Body of pancreas (tissue), 4 donors: ENCODE data around the gene IP6K3. TPM values are rescaled to one million over a fixed set of nuclear protein-coding genes. Genes with fewer than 3 reads are reported as not detected.

ENCODE experiments used
- ATAC-seq: fragments of 150-250 bp; one replicate; pipeline ENCODE4 v1.9.1; 2016
- DNase-seq, 4 donors: peaks; one replicate each; pipeline ENCODE4 v3.0.0-alpha.2; 2019
- H3K27ac ChIP-seq, 4 donors: fragments of 200-600 bp; sonication (generic); 1 replicate in 3 of 4; 2 replicates in 1 of 4; pipeline versions ENCODE4 v1.5.1 to v1.6.1; 2016 to 2019; ENCODE audit warnings: mild to moderate bottlenecking in 1 of 4, mixed read lengths in 1 of 4, moderate library complexity in 1 of 4
- H3K27me3 ChIP-seq, 2 donors: fragments of 200-600 bp; sonication (generic); one replicate each; pipeline ENCODE4 v1.6.0; 2016; ENCODE audit warnings: mild to moderate bottlenecking in 1 of 2
- H3K36me3 ChIP-seq, 2 donors: fragments of 200-600 bp; sonication (generic); replicated peaks in 1 of 2; 2 replicates each; pipeline ENCODE4 v1.5.1; 2016; ENCODE audit warnings: low read depth in 2 of 2; ENCODE audit not compliant: insufficient read depth in 1 of 2
- H3K4me1 ChIP-seq: fragments of 200-600 bp; sonication (generic); one replicate; pipeline ENCODE4 v1.6.0; 2016
- H3K4me3 ChIP-seq, 2 donors: fragments of 200-600 bp; sonication (generic); 1 replicate in 1 of 2; 2 replicates in 1 of 2; pipeline ENCODE4 v1.5.1; 2016 to 2019
- H3K9me3 ChIP-seq, 3 donors: fragments of 200-600 bp; sonication (generic); 1 replicate in 2 of 3; 2 replicates in 1 of 3; pipeline ENCODE4 v1.5.1; 2016
- POLR2A ChIP-seq, 3 donors: fragments of 450-650 bp; IDR thresholded peaks; one replicate each; pipeline ENCODE4 v1.6.1; 2016; ENCODE audit warnings: antibody characterized with exemption in 3 of 3, mild to moderate bottlenecking in 2 of 3
- WGBS, 2 donors: methylation state at CpG; one replicate each; pipeline ENCODE4 v1.1.5; 2017; 5-methylcytosine and 5-hydroxymethylcytosine counted together
- intact Hi-C: fragments of 100-400 bp; cut with DNase I; formaldehyde crosslinking; loops from one replicate; pipeline ENCODE4 v1.15.1; 2023
- total RNA-seq, 2 donors: library from RNA; depleted of rRNA; stranded (reverse); fragments of >200 nt; gene quantifications; one replicate each; pipeline ENCODE4 v1.1.0, GENCODE V29; 2016
- TF ChIP-seq, protein P1 (sequence below), 7 experiments: fragments of 450-650 bp in 4 of 7; fragments of 200-600 bp in 3 of 7; sonication (generic) in 3 of 7; IDR thresholded peaks; one replicate each; pipeline ENCODE4 v1.5.1; 2016 to 2019; ENCODE audit warnings: antibody characterized with exemption in 7 of 7

The IP6K3 gene
- total RNA-seq, 2 donors from 2014 or later: not detected

- DNase-seq (peak in 1 of 4 donors; percentile 29), ATAC-seq (no peak)
- Histone ChIP-seq H3K4me1 (peaks cover 47% of the 10 kb centered on the region), H3K9me3 (no peaks in the 10 kb centered on the region), H3K27ac (no peak overlapping the region), H3K36me3 (no peaks in the 10 kb centered on the region), H3K4me3 (no peak overlapping the region), H3K27me3 (no peaks in the 10 kb centered on the region)
- no peak for TF ChIP-seq POLR2A (IDR thresholded peaks at IDR 0.05)
- TF ChIP-seq, protein P1, sequence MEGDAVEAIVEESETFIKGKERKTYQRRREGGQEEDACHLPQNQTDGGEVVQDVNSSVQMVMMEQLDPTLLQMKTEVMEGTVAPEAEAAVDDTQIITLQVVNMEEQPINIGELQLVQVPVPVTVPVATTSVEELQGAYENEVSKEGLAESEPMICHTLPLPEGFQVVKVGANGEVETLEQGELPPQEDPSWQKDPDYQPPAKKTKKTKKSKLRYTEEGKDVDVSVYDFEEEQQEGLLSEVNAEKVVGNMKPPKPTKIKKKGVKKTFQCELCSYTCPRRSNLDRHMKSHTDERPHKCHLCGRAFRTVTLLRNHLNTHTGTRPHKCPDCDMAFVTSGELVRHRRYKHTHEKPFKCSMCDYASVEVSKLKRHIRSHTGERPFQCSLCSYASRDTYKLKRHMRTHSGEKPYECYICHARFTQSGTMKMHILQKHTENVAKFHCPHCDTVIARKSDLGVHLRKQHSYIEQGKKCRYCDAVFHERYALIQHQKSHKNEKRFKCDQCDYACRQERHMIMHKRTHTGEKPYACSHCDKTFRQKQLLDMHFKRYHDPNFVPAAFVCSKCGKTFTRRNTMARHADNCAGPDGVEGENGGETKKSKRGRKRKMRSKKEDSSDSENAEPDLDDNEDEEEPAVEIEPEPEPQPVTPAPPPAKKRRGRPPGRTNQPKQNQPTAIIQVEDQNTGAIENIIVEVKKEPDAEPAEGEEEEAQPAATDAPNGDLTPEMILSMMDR (IDR thresholded peaks at IDR 0.05): peak in 3 of 7 experiments; percentile 12 to 42 (median 27)
- 59 to 88% methylated on average over 7 of the region's 7 CpGs for WGBS, 2 donors
- intact Hi-C loops: no loop called here
Observed at GRCh38 chr6:33714385-33715040, 32.2 kb downstream of the IP6K3 start.

GRCh38 chr6:33713786-33714185 lies 32.9 kb downstream of the IP6K3 start:
- Histone ChIP-seq H3K36me3 (no peaks in the 10 kb centered on the region), H3K4me1 (peaks cover 49% of the 10 kb centered on the region), H3K4me3 (no peak overlapping the region), H3K27ac (no peak overlapping the region), H3K27me3 (no peaks in the 10 kb centered on the region), H3K9me3 (no peaks in the 10 kb centered on the region)
- TF ChIP-seq, protein P1 (IDR thresholded peaks at IDR 0.05): no peak
- TF ChIP-seq POLR2A (IDR thresholded peaks at IDR 0.05): no peak
- WGBS, 2 donors: 77 to 80% methylated on average over 2 of the region's 2 CpGs
- ATAC-seq (no peak), DNase-seq (no peak)
- intact Hi-C loops: no loop called here

DNA sequence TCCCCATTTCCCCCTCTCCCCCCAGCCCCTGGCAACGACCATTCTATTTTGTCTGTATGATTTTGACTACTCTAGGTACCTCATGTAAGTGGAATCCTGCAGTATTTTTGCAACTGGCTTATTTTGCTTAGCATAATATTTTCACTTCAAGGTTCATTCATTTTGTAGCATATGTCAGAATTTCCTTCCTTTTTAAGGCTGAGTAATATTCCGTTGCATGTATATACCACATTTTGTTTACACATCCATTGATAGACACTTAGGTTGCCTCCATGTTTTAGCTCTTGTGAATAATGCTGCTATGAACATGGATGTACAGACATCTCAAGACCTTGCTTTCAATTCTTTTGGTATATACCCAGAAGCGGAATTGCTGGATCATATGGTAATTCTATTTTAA lies 33.8 kb downstream of the IP6K3 start:
- Histone ChIP-seq H3K36me3 (no peaks in the 10 kb centered on the region), H3K27ac (no peak overlapping the region), H3K9me3 (no peaks in the 10 kb centered on the region), H3K27me3 (no peaks in the 10 kb centered on the region), H3K4me3 (no peak overlapping the region), H3K4me1 (peaks cover 43% of the 10 kb centered on the region)
- intact Hi-C loops: no loop called here
- ATAC-seq (no peak), DNase-seq (no peak)
- TF ChIP-seq POLR2A (IDR thresholded peaks at IDR 0.05): no peak
- TF ChIP-seq, protein P1 (IDR thresholded peaks at IDR 0.05): no peak
- 87 to 92% methylated on average over 3 of the region's 3 CpGs for WGBS, 2 donors

GRCh38 chr6:33711140-33712129 lies 35.3 kb downstream of the IP6K3 start, which contains the start of gene UQCC2:
Gene UQCC2 (minus strand): TSS chr6:33711700. CDS start chr6:33711686, 14 bp downstream.
- intact Hi-C loops: no loop called here
- peak; percentile 93 for ATAC-seq
- peak in 2 of 3 donors; percentile 81 to 86 for TF ChIP-seq POLR2A (IDR thresholded peaks at IDR 0.05)
- TF ChIP-seq, protein P1 (IDR thresholded peaks at IDR 0.05): peak; percentile 49 to 97 (median 84)
- H3K27me3 ChIP-seq: no peaks in the 10 kb centered on the region
- H3K27ac ChIP-seq: peak within 1 kb of the TSS; percentile 89 to 93 (median 90)
- DNase-seq: peak; percentile 97 to 99 (median 98)
- no peaks in the 10 kb centered on the region for H3K9me3 ChIP-seq
- H3K4me1 ChIP-seq: peaks cover 29% of the 10 kb centered on the region
- H3K36me3 ChIP-seq: no peaks in the 10 kb centered on the region
- 1 to 3% methylated on average over 33 to 73 of the region's 73 CpGs for WGBS, 2 donors
- H3K4me3 ChIP-seq: peak within 1 kb of the TSS; percentile 65 to 79
